ENCODE results near the gene SCTR.

The SCTR gene

DNA sequence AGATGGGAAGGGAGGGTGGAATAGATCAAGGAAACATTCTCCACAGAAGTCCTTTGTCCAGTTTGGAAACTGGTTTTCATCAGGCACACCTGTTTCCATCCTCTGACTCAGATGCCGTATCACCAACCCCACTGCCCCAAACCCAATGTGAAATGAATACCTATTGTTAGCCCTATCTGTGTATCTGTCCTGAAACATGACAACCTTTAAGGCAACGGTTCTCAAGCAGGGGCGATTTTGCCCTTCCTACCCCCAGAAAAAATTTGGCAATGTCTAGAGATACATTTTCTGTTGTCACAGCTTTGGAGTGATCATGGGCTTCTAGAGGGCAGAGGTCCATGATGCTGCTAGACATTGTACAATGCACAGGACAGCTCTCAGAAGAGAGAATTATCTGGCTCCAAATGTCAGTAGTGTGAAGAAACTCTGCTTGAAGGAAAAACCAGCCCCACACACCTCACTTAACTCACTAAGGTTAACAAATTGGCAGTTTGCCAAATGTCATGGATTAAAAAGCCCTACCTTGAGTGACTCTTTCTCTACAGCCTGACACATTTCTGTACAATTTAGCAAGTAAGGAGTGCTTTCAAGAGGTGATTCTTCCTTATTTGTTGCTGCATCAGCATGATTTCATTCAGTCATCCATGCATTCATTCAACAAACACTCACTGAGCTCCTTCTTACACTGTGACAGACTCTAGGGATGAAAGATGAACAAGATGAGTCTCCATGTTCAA, 3.4 kb downstream of the SCTR start:
- DNase-seq: no peak
- no CpG with 5 or more reads among the region's 3 CpGs for WGBS (ENCODE audit: extremely low coverage, insufficient coverage, insufficient read length)
- Histone ChIP-seq H3K4me1 (ENCODE audit: control insufficient read depth in 1 of 2, insufficient read depth in 2 of 2, low read length in 2 of 2) (peaks cover 3 to 5% of the 10 kb centered on the region in 2 experiments), H3K27me3 (ENCODE audit: insufficient read depth, low read length) (peaks cover 33% of the 10 kb centered on the region), H2BK120ac (ENCODE audit: insufficient read depth, low read length, poor library complexity) (no peak overlapping the region), H2AFZ (ENCODE audit: insufficient read depth, low read length, poor library complexity) (no peak overlapping the region), H3K18ac (ENCODE audit: low read length) (no peak overlapping the region), H3K4me3 (ENCODE audit: low read depth, low read length) (no peak overlapping the region), H2AK5ac (ENCODE audit: low read length) (no peak overlapping the region), H3K4ac (ENCODE audit: low read depth, low read length) (no peak overlapping the region), H4K91ac (ENCODE audit: low read depth, low read length) (no peak overlapping the region), H3K9me3 (ENCODE audit: insufficient read depth, low read depth, low read length) (no peaks in the 10 kb centered on the region), H3K79me1 (ENCODE audit: low read length) (no peaks in the 10 kb centered on the region), H3K14ac (ENCODE audit: low read length) (no peak overlapping the region), H4K8ac (ENCODE audit: low read depth, low read length) (no peak overlapping the region), H3K36me3 (ENCODE audit: control insufficient read depth in 1 of 2, insufficient read depth in 2 of 2, low read length in 2 of 2) (no peaks in the 10 kb centered on the region), H3K27ac (ENCODE audit: low read depth, low read length) (no peak overlapping the region), H2BK12ac (ENCODE audit: low read length) (no peak overlapping the region), H3K4me2 (ENCODE audit: low read length) (no peak overlapping the region), H4K12ac (ENCODE audit: low read depth, low read length) (no peak overlapping the region), H3K23ac (ENCODE audit: low read length) (no peak overlapping the region), H3K9ac (ENCODE audit: low read length) (no peak overlapping the region), H3K79me2 (ENCODE audit: control insufficient read depth, insufficient read depth, low read length, poor library complexity) (no peaks in the 10 kb centered on the region), H2BK5ac (ENCODE audit: low read depth, low read length, poor library complexity) (no peak overlapping the region)

DNA sequence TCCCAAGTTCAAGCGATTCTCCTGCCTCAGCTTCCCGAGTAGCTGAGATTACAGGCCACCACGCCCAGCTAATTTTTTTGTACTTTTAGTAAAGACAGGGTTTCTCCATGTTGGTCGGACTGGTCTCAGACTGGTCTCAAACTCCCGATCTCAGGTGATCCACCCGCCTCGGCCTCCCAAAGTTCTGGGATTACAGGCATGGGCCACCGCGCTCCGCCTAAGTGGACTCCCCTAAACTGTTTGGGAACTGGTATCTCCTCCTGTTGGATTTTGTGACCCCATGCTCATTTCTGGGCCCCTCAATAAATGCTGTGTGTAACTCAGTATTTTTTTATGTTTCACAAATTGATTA, 5.2 kb downstream of the SCTR start:
- no CpG with 5 or more reads among the region's 10 CpGs for WGBS (ENCODE audit: extremely low coverage, insufficient coverage, insufficient read length)

DNA sequence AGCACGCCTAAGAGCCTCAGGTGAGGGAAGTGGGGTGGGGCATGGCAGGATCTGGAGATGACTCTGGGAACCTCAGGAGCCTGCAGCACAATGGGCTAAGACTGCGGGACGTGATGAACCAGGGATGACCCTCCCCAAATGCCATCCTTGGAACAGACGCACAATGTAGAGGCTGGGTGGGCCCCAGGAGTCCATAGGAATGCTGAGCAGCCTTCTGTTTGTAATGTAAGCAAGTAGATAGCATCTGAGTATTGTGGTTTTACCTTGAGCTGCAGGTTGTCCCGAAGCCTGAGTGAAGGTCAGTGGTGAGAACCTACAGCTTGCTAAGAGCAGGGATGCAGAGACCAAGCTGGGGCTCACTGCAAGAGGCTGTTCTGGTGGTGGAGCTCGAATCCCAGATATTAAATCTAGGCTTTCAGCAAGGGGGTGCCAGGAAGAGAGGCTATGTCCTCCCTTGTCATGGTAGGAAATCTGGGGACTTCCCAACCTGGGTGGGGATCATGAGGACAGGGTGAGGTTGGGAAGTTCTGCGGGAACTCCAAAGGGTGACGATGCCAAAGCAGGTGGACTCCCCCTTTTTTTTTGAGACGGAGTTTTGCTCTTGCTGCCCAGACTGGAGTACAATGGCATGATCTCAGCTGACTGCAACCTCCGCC, 5.8 kb downstream of the SCTR start:
- no peak overlapping the region for H3K9ac ChIP-seq (ENCODE audit: low read length)
- H4K91ac ChIP-seq (ENCODE audit: low read depth, low read length): no peak overlapping the region
- no peak overlapping the region for H2BK12ac ChIP-seq (ENCODE audit: low read length)
- no peak overlapping the region for H2AFZ ChIP-seq (ENCODE audit: insufficient read depth, low read length, poor library complexity)
- no peaks in the 10 kb centered on the region for H3K36me3 ChIP-seq (ENCODE audit: control insufficient read depth in 1 of 2, insufficient read depth in 2 of 2, low read length in 2 of 2)
- no CpG with 5 or more reads among the region's 10 CpGs for WGBS (ENCODE audit: extremely low coverage, insufficient coverage, insufficient read length)
- no peak for DNase-seq
- H3K4me2 ChIP-seq (ENCODE audit: low read length): no peak overlapping the region
- no peak overlapping the region for H3K23ac ChIP-seq (ENCODE audit: low read length)
- H3K79me1 ChIP-seq (ENCODE audit: low read length): no peaks in the 10 kb centered on the region
- no peak overlapping the region for H4K12ac ChIP-seq (ENCODE audit: low read depth, low read length)
- H3K18ac ChIP-seq (ENCODE audit: low read length): no peak overlapping the region
- no peak overlapping the region for H3K4ac ChIP-seq (ENCODE audit: low read depth, low read length)
- H3K14ac ChIP-seq (ENCODE audit: low read length): no peak overlapping the region
- H3K27ac ChIP-seq (ENCODE audit: low read depth, low read length): no peak overlapping the region
- no peak overlapping the region for H2AK5ac ChIP-seq (ENCODE audit: low read length)
- no peak overlapping the region for H3K4me3 ChIP-seq (ENCODE audit: low read depth, low read length)
- H3K27me3 ChIP-seq (ENCODE audit: insufficient read depth, low read length): peaks cover 14% of the 10 kb centered on the region
- no peaks in the 10 kb centered on the region for H3K9me3 ChIP-seq (ENCODE audit: insufficient read depth, low read depth, low read length)
- no peak overlapping the region for H4K8ac ChIP-seq (ENCODE audit: low read depth, low read length)
- H2BK5ac ChIP-seq (ENCODE audit: low read depth, low read length, poor library complexity): no peak overlapping the region
- H3K79me2 ChIP-seq (ENCODE audit: control insufficient read depth, insufficient read depth, low read length, poor library complexity): no peaks in the 10 kb centered on the region
- no peak overlapping the region for H2BK120ac ChIP-seq (ENCODE audit: insufficient read depth, low read length, poor library complexity)
- H3K4me1 ChIP-seq (ENCODE audit: control insufficient read depth in 1 of 2, insufficient read depth in 2 of 2, low read length in 2 of 2): no peaks in the 10 kb centered on the region

More for the DNA sequence above, 5.2 kb downstream of the SCTR start:
- H3K79me1 ChIP-seq (ENCODE audit: low read length): no peaks in the 10 kb centered on the region
- H2BK12ac ChIP-seq (ENCODE audit: low read length): no peak overlapping the region
- no peak overlapping the region for H3K14ac ChIP-seq (ENCODE audit: low read length)
- no peak overlapping the region for H3K4ac ChIP-seq (ENCODE audit: low read depth, low read length)
- no peak overlapping the region for H2AFZ ChIP-seq (ENCODE audit: insufficient read depth, low read length, poor library complexity)
- H2BK5ac ChIP-seq (ENCODE audit: low read depth, low read length, poor library complexity): no peak overlapping the region
- DNase-seq: no peak
- H2BK120ac ChIP-seq (ENCODE audit: insufficient read depth, low read length, poor library complexity): no peak overlapping the region
- H4K91ac ChIP-seq (ENCODE audit: low read depth, low read length): no peak overlapping the region
- H3K4me2 ChIP-seq (ENCODE audit: low read length): no peak overlapping the region
- no peaks in the 10 kb centered on the region for H3K36me3 ChIP-seq (ENCODE audit: control insufficient read depth in 1 of 2, insufficient read depth in 2 of 2, low read length in 2 of 2)
- H3K9ac ChIP-seq (ENCODE audit: low read length): no peak overlapping the region
- no peak overlapping the region for H4K8ac ChIP-seq (ENCODE audit: low read depth, low read length)
- H3K4me1 ChIP-seq (ENCODE audit: control insufficient read depth in 1 of 2, insufficient read depth in 2 of 2, low read length in 2 of 2): peaks cover 0 to 2% of the 10 kb centered on the region in 2 experiments
- no peaks in the 10 kb centered on the region for H3K79me2 ChIP-seq (ENCODE audit: control insufficient read depth, insufficient read depth, low read length, poor library complexity)
- H3K18ac ChIP-seq (ENCODE audit: low read length): no peak overlapping the region
- no peaks in the 10 kb centered on the region for H3K9me3 ChIP-seq (ENCODE audit: insufficient read depth, low read depth, low read length)
- no peak overlapping the region for H4K12ac ChIP-seq (ENCODE audit: low read depth, low read length)
- no peak overlapping the region for H2AK5ac ChIP-seq (ENCODE audit: low read length)
- no peak overlapping the region for H3K23ac ChIP-seq (ENCODE audit: low read length)
- H3K4me3 ChIP-seq (ENCODE audit: low read depth, low read length): no peak overlapping the region
- H3K27ac ChIP-seq (ENCODE audit: low read depth, low read length): no peak overlapping the region
- H3K27me3 ChIP-seq (ENCODE audit: insufficient read depth, low read length): peaks cover 19% of the 10 kb centered on the region

DNA sequence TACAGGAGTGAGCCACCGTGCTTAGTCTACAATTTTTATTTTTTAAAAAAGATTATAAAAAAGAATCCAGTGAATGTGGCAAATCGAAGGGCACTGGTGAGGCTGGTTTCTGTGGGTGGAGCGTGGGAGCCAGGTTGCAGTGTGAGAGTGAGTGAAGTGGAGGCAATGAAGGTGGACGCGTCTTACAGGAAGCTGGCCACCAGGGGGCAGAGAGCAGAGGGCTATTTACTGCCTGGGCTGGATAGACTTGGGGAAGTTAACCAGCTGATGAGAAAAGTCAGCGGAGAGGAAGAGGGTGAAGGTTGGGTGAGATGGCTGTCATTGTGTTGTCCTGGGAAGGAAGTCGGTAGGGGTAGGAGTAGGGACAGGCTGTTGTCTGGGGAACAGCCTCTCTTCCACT, 6.8 kb downstream of the SCTR start:
- H3K9me3 ChIP-seq (ENCODE audit: insufficient read depth, low read depth, low read length): no peaks in the 10 kb centered on the region
- H4K8ac ChIP-seq (ENCODE audit: low read depth, low read length): no peak overlapping the region
- no peak overlapping the region for H3K9ac ChIP-seq (ENCODE audit: low read length)
- H3K79me2 ChIP-seq (ENCODE audit: control insufficient read depth, insufficient read depth, low read length, poor library complexity): no peaks in the 10 kb centered on the region
- H4K12ac ChIP-seq (ENCODE audit: low read depth, low read length): no peak overlapping the region
- no peak overlapping the region for H3K4me2 ChIP-seq (ENCODE audit: low read length)
- no peak overlapping the region for H3K4ac ChIP-seq (ENCODE audit: low read depth, low read length)
- H3K14ac ChIP-seq (ENCODE audit: low read length): no peak overlapping the region
- no peak overlapping the region for H2BK5ac ChIP-seq (ENCODE audit: low read depth, low read length, poor library complexity)
- peak; percentile 18 to 33 for DNase-seq
- no peak overlapping the region for H2AK5ac ChIP-seq (ENCODE audit: low read length)
- H2BK12ac ChIP-seq (ENCODE audit: low read length): no peak overlapping the region
- H3K18ac ChIP-seq (ENCODE audit: low read length): no peak overlapping the region
- no peaks in the 10 kb centered on the region for H3K4me1 ChIP-seq (ENCODE audit: control insufficient read depth in 1 of 2, insufficient read depth in 2 of 2, low read length in 2 of 2)
- H3K23ac ChIP-seq (ENCODE audit: low read length): no peak overlapping the region
- no peak overlapping the region for H4K91ac ChIP-seq (ENCODE audit: low read depth, low read length)
- no CpG with 5 or more reads among the region's 7 CpGs for WGBS (ENCODE audit: extremely low coverage, insufficient coverage, insufficient read length)
- no peaks in the 10 kb centered on the region for H3K36me3 ChIP-seq (ENCODE audit: control insufficient read depth in 1 of 2, insufficient read depth in 2 of 2, low read length in 2 of 2)
- H3K79me1 ChIP-seq (ENCODE audit: low read length): no peaks in the 10 kb centered on the region
- peaks cover 5% of the 10 kb centered on the region for H3K27me3 ChIP-seq (ENCODE audit: insufficient read depth, low read length)
- no peak overlapping the region for H3K27ac ChIP-seq (ENCODE audit: low read depth, low read length)
- no peak overlapping the region for H2AFZ ChIP-seq (ENCODE audit: insufficient read depth, low read length, poor library complexity)
- no peak overlapping the region for H3K4me3 ChIP-seq (ENCODE audit: low read depth, low read length)
- no peak overlapping the region for H2BK120ac ChIP-seq (ENCODE audit: insufficient read depth, low read length, poor library complexity)

Measured in trophoblast cell (in vitro differentiated cells and primary cell).